GM21390 (cell line): ENCODE data around the gene RGS4.
"Not testable (repeated sequence)": the region's sequence is repeated elsewhere in the genome, so short reads cannot be mapped to it uniquely, and the experiment has no call there.

Experiments
- ATAC-seq: cut with Tn5 transposase; IDR thresholded peaks from one replicate; pipeline ENCODE4 v1.9.1; 2021; ENCODE audit not compliant: unreplicated experiment

The RGS4 gene

DNA sequence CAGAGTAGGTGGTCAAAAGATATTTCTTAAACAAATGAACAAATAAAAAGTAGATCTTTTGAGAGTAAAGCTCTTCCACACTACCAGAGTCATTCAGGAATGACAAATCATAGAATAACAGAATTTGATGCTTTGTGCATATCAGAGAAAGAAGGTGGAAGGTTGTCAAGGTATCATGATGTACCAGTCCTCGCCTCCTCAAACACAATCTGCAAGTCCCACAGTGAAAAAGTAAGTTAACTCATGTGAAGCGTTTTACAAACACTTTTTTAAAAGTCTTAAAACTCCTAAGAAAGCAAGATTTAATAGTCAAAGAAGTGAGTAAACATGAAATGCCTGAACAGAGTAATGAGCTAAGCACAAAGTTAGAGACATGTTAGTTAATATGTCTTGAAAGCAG, 2.5 kb upstream of the RGS4 start:
- ATAC-seq, result no peak

DNA sequence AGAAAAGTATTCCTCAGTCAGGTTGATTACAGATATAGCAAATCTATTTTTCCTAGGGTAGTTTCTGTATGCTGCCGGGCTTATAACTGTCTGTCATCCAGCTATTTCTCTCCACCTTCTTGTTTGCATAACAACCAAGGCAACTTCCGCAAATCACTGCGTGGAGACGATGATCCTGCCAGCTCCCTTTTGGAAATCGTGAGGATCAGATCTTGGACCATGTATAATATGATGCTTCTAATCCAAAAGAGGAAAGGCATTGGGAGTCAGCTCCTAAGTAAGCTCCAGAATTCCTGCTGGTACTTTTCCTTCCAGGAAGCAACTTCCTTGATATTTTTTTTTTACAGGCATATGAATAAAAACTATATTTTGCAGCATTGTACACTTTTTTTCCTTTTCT, 445 bp upstream of the RGS4 start:
- ATAC-seq, result no peak

DNA sequence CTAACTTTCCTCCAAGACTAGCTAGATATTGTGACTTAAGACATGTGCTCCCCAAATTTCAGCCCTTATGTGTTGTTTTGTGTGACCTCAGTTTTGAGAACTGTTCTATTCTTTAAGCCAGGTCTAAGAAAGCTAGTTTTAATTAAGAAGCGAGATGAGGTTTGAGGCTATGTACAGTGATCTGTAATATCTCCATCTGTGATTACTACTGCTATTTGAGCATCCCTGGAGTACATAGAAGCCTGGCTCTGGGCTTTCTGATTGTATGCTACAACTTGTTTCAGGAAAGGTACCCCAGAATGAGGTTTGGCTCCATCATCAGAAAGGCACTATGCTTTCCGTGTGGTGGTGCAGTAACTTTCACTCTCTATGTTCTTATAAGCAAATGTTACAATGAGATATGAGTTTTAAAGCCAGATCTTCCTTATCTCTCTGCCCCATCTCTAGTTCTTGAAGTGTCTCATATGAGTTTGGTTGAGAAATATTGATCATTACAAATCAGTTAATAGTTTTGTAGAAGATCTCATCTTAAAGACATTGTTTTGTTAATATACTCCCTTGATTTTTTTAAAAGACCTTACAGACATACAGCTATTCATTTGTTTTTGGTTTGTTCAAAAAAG, 605 bp downstream of the RGS4 start:
- no peak for ATAC-seq

DNA sequence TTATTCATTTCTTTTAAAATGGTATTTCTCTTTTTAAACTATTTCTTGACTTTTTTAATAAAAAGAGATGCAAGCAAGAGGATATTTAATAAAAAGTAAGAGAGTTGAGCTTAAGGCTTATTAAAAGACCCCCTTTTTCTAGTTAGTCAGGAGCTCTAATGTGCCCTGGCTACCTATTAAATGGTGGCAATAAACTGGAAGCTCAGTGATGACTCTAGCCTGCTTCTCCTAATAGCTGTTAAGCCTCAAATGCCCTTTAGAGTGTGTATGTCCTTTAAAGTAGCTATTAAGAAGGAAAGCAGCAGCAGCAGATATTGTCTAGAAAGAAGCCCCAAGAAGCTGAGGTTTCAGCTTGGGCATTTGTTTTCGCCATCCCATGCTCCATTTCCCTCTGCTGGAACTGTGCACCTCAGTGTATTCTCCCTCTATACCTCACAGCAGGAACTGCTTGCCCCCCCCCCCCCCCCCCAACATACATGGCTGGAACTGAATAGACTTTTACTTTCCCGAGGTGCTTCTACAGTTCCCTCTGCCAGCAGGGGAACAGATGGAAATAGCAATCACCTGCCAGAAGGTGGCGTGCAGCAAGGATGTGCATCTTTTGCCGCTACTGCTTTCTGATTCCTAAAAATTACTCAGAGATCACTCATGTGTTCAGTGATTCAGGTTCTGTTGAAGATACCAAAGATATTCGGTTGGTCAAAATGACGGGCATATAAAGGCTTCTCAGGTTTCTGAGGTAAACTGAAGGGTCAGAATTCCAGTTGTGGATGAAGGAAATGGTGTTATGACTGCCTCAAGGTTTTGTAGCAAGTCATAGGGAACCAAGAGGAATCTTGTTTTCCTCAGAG, 2.5 kb downstream of the RGS4 start:
- ATAC-seq, result peak; percentile 73

DNA sequence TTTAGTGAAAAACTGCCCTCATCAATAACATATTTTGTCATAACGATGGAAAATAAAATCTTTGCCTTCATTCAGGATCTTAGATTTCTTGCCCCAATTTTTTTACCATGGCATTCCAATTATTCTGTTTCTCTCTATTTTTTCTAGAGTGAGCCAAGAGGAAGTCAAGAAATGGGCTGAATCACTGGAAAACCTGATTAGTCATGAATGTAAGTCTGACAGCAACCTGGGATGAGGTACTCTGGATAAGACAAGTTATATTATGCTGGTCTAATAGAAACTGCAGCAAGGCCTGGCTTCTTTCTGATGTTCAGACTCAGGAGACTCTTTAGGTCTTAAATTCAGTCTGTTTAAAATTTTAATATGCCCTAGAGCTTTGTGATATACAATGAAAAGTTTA, 3.5 kb downstream of the RGS4 start:
- ATAC-seq, result no peak

DNA sequence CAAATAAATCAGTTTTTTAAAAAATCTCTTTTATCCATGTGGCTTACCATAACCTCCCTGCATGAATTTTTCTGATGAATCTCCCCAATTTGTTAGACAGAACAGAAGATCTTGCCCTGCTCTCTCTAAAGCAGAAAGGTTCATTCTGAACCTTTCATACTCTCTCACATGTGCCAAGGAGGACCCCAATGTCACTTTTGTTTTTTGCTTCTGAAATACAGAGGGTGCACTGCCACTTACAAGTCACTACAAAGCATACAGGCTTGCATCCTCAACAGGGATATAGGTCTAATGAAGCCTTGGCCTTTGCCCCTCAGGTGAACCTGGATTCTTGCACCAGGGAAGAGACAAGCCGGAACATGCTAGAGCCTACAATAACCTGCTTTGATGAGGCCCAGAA, 4.8 kb downstream of the RGS4 start:
- ATAC-seq, result no peak

DNA sequence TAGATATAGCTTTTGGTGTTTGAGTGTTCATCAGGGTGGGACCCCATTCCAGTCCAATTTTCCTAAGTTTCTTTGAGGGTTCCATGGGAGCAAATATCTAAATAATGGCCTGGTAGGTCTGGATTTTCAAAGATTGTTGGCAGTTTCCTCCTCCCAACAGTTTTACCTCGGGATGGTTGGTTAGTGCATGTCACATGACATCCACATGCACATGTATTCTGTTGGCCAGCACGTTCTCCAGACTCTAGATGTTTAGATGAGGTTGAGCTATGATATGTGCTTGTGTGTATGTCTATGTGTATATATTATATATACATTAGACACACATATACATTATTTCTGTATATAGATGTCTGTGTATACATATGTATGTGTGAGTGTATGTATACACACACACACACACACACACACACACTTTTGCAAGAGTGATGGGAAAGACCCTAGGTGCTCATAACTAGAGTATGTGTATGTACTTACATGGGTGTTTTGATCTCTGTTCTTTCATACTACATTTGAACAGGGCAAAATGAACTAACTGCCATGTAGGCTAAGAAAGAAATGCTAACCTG, 5.6 kb downstream of the RGS4 start:
- no peak for ATAC-seq

DNA sequence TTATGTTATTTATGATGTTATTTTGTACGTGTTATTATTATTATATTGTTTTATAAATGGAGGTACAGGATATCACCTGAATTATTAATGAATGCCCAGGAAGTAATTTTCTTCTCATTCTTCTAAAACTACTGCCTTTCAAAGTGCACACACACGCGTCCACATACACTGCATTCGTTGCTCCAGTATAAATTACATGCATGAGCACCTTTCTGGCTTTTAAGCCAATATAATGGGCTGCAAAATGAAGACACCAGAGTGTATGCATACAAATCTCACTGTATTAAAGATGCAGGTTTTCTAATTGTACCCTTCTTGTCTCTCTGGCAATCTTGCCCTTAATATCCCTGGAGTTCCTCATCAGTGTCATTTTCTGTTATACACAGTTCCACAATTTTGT, 6.9 kb downstream of the RGS4 start:
- ATAC-seq, result no peak

DNA sequence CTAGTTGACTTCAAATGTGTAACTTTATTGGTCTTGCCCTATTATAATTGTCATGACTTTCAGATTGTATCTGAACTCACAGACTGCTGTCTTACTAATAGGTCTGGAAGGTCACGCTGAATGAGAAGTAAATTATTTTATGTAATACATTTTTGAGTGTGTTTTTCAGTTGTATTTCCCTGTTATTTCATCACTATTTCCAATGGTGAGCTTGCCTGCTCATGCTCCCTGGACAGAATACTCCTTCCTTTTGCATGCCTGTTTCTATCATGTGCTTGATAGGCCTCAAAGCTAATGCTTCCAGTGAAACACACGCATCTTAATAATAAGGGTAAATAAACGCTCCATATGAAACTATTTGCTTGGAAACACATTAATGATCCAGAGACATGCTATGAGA, 7.3 kb downstream of the RGS4 start:
- no peak for ATAC-seq

DNA sequence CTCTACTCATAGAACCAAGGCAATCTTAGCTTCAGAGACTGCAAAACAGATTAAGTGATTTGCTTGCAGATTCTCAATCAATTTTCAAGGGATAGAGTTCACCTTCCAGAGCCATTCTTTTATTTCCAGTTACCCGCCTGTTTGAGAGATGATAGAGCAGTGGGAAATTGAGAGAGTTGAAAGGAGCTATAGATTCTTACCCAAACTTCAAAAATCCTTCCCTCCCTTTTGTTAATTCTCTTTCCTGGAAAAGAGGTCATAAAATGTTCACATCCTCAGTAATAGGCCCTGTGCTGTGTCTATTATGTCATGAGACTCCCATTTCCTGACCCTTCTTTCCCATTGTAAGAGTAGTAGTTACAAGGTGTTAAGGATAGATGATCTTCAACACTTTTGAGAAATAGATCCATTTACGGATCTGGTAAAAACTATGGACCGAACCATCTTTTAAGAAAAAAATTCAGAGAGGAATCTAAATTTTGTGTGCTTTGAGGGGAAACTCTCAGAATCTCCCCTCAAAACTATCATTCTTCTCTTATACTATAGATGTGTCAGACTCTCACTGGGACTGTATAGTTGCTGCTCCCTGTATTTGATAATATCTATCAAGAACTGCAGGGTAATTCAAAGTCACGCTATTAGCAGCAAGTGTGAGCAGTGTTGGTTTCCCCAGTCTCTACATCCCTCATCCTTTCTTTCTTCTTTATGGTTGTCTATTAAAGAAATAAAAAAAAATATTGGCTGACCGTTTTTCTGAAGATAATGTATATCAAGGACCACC, 8.0 kb downstream of the RGS4 start:
- ATAC-seq, result no peak

DNA sequence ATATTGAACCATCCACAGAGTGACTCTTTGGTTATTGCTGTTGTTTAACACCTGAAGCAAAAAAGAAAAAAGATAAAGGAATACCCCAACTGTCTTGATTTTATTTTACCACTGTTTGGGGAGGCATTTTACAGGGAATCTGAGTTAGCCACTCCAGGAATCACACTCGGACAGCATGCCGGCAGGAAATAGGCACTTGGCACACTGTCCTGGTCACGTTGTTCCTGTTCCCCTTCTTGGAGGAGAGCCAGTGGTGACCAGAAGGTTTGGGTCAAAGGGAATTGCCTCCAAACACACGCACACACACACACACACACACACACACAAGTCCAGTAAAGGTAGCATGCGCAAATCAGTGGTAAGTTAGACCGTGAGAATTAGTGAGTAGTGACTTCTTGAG, 13.8 kb downstream of the RGS4 start:
- no peak for ATAC-seq

DNA sequence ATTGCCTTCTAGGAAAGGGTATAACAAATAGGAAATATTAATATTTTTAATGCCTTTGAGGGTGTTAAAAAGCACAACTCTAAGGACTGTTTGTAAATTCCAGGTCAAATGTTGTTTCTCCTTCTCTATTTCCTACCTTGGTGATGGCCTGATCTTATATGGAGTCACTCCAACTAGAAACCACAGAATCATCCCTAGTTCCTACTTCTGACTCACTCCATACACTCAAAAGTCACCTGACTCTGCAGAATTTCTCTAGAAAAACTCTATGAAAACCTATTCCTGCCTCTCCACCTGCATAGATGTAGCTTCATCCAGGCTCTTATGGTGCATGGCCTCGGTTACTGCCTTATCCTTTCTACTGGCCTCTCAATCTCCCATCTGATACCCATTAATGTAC, 14.5 kb downstream of the RGS4 start:
- ATAC-seq, result no peak

DNA sequence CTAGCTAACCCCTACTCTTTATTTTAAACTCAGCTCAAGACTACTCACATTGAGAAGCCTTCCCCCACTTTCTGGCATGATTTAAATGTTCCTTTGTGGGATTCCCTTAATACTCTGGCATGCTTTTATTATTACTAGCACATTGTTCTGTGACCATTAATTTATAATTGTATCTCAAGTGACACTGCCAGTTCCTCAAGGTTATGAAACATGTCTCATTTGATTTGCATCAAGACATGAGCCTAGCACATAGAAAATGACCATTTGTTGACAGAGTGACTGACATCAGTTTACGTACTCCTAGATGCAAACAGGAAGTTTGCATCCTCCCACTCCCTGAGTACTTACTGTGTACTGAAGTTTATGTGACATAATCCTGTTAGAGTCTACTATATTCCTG, 15.2 kb downstream of the RGS4 start:
- no peak for ATAC-seq

DNA sequence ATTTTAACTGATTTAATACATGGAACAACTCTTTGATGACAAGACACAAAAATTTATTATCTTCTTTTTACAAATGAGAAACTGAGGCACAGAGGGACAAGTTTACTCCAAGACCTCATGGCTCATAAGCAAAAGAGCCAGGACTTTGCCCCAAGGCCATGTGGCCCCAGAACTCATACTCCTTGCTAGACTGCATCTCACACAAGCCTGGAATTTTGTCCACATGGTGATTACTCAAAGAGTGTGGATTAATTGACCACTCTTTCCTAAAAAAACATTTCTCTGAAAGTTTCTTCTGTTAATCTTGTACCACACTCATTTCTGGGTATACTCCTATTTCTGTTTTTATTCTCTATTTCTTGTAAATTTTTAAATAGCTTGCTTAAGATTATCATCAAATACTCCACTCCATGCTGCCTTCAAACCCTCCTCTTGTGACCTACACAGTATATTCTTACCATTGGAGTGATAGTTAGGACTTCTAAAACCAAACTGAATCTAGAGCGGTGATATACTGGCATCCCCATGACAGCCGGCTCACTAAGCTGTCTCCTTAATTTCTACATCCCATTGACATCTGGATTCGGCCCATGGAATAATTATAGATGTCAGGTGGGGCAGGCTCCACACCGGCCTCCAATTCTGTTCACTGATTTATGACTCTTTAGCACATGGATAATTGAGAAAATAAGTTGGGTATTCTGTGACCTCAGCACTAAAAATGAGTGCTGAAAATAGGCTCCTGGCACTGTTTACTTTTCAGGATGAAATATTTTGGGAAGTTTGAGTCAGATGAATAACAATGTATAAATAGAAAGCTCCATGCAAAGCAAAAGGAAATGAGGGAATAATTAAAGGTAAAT, 16.1 kb downstream of the RGS4 start:
- ATAC-seq, result no peak

DNA sequence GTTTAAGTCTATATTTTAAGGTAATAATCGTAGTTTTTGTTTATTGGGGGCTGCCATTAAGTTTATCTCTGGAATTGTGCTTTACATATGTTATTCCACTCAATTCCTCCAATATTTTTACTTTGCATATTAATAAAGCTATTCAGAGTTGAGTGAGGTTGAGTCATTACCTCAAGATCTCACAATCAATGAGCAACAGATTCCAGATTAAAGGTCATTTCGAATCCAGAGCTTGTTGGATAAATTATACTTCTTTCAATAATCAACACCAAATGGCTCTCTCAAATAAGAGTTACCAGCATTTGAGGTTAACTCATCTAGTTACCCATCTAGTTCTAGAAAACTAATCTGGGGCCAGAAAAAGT, 16.7 kb downstream of the RGS4 start:
- ATAC-seq, result no peak

DNA sequence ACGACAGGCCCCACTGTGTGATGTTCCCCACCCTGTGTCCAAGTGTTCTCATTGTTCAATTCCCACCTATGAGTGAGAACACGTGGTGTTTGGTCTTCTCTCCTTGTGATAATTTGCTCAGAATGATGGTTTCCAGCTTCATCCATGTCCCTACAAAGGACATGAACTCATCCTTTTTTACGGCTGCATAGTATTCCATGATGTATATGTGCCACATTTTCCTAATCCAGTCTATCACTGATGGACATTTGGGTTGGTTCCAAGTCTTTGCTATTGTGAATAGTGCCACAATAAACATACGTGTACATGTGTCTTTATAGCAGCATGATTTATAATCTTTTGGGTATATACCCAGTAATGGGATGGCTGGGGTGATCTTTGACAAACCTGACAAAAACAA, 20.0 kb downstream of the RGS4 start:
- not testable (repeated sequence) for ATAC-seq

DNA sequence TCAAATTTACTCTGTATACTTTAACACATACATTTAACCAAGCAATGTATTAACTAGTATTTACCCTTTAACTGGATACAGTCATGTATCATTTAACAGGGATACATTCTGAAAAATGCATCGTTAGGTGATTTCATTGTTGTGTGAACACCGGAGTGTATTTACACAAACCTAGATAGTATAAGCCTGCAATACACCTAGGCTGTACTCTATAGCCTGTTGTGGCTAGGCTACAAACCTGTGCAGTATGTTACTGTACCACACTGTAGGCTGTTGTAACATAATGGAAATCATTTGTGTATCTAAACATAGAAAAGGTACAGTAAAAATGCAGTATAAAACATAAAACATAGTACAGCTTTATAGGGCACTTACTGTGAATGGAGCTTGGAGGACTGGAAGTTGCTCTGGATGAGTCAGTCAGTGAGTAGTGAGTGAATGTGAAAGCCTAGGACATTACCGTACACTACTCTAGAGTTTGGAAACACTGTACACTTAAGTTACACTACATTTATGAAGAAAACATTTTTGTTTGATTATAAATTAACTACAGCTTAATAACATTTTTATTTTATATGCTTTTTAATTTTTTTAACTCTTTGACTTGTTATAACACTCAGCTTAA, 21.3 kb downstream of the RGS4 start:
- no peak for ATAC-seq

DNA sequence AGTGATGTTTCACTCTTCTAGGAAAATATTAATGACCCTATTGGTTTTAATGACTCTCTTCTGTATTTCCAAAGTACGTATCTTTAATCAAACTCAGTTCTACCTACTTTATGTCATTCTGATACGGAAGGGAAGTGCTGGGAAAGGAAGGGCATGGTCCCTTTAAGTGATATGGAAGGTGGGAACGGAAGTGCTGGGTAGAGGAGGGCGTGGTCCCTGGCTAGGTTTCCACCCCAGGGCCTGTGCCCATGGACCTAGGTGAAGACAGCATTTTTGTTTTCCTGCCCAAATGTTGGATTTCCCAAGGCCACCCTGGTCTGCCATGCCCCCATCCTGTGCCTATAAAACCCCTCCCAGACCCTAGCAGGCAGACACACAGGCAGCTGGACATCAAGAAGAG, 24.0 kb downstream of the RGS4 start:
- ATAC-seq, result no peak

DNA sequence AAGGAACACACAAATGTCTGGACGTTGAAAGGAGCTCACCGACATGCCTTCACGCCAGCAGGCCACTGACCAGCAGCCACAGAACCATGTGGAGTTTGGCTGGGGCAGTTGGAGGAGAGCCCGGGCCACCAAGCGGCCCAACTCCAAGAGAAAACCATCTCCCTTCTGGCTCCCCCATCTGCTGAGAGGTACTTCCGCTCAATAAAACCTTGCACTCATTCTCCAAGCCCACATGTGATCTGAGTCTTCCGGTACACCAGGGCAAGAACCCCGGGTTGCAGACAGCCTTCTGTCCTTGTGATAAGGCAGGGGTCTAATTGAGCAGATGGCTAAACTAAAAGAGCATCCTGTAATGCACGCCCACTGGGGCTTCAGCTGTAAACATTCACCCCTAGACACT, 24.4 kb downstream of the RGS4 start:
- no peak for ATAC-seq

DNA sequence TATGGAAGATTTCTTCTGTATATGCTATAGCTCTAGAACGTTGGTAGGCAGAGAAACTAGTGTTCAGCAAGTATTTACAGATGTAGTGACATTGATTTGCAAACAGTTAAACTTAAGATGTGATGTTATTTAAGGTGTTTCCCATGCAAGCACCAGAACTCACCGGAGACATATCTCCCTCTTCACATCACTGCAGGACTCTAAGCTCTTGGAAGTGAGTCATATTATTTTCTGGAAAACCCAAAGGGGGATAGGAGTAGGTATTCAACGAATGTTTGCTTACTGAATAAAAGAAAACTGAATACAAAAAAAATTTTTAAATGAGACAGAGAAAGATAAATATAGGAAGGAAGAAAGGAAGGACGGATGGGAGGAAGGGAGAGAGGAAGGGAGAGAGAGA, 25.0 kb downstream of the RGS4 start:
- no peak for ATAC-seq
